HG03196 (cell line): ENCODE measurements around the gene CA10.

Experiments used
- ATAC-seq: cut with Tn5 transposase; IDR thresholded peaks from one replicate; pipeline ENCODE4 v1.9.1; 2021; ENCODE audit not compliant: unreplicated experiment

CA10 gene

DNA sequence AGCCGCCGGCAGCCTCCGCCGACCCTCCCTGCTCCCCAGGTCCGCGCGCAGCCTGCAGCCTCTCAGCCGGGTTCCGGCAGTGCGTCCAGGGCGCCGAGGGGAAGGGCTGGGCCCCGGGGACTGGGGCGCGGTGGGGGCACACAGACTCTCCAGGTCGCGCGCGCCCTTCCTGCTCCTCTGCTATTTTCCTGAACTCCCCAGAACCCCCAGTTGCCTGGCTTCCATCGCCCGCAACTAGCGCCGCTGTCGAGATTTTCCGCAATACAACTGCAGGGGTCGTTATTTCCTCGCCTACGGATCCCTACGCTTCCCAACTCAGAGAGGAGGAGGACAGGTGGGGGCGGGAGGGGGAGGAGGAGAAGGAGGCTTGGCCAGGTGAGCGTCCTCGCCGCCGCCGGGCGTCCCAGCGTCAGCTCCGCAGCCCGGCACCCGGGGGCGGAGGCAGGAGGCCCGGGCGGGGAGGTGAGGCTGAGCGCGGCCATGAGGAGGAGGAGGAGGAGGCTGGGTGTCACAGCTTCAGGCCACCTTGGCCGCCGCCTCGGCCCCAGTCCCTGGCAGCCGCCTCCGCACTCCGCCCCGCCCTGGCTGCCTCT, at the start of gene CA10:
CA10 (minus strand) TSS at position 265 of the 593 bp plus-strand sequence.
- no peak for ATAC-seq

GRCh38 chr17:52207796-52208195, 49.3 kb upstream of the CA10 start:
- ATAC-seq: no peak

- ATAC-seq: no peak
Measured at GRCh38 chr17:52202520-52203080, 44.1 kb upstream of the CA10 start.

DNA sequence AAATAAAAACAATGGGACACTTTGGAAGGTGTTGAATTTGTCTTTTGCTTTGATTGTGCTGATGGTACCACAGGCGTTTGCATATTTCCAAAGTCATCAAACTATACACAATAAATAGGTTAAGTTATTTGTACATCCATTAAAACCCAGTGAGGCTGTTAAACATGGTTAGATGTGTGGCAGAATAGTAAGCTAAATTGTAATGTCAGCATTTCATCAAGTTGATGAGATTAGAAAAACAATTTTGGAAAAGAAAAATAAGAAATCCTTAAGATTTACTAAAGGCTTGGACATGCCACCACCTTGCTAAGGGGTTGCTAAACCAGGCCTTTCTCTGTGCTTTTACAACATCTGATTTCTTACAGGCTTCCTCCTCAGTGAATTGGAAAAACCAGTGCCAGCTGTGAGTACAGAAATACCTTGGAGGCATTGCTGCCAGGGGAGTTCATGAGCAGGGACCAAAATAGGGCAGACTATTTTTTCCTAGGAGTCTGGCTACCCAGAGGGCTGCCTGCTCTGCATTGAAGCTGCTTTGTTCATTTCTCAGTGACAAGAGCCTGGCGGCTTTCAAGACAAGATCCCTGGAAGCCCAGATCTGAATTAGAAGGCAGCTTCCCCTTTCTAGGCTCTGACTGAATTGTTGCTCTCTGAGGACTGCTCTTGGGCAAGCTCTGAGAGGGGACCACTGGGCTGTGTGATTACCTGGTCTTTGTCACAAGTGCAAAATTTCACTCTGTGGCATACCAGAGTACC, 43.4 kb upstream of the CA10 start:
- ATAC-seq: no peak

- no peak for ATAC-seq
Measured at GRCh38 chr17:52191491-52191890, 33.0 kb upstream of the CA10 start.

DNA sequence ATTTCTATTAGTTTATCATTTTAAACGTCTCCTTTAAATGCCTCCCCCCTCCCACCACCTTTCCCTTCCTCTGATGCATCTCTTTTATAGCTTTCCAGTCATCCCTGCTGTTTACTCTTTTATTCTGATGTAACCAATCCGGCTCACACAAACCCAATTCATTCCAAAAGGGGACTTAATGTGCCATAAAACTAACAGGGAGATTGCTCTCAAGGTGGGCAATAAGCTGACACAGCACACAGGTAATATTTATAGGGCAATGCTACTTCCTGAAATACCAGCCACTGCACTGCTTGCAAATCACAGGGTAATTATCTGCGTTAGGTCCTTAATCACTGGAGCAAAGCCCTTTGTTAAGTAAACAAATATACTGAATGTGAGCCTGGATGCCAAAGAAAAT, 23.3 kb upstream of the CA10 start:
- ATAC-seq: no peak

- ATAC-seq: no peak
Measured at GRCh38 chr17:52178012-52178411, 19.5 kb upstream of the CA10 start.

GRCh38 chr17:52170963-52171572, 12.6 kb upstream of the CA10 start:
- no peak for ATAC-seq

- no peak for ATAC-seq
Measured at GRCh38 chr17:52160136-52160567, 1.6 kb upstream of the CA10 start.

GRCh38 chr17:52159246-52160135, 977 bp upstream of the CA10 start:
- no peak for ATAC-seq

DNA sequence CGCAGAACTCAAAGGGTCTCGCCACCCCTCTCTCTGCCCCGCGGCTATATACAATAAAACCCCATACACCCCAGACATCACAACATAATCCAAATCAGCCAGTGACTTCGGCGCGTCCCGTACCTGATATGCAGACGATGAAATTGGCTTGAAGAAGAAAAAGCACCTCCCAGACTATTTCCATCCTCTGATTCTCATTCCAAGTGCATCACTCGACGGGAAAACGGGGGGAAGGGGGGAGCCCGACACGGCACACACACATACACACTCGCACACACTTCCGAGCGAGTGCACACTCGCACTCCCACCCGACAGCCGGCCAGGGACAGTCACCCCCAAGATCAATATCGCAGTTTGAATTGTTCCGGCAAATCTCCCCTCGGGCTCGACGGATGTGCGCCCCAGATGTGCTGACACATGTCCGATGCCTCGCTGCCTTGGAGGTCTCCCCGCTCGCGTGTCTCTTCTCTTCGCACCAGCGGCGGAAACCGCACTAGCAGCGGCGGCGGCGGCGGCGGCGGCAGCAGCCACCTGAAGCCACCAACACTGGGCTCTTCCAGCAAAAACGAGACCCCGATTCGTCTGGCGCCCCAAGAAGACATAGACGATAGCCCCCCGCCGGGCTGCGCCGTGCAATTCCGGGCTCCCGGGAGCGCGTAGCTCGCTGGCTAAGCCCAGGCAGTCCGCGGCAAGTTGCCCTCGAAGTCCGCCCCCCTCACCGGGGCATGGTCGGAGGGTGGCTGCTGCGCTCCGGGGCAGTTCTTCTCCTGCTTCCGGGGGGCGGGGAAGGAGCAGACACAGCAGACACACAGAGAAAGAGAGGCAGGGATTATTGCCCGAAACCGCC, 688 bp downstream of the CA10 start:
- no peak for ATAC-seq

GRCh38 chr17:52156576-52157570, 1.6 kb downstream of the CA10 start:
- ATAC-seq: no peak

- no peak for ATAC-seq
Measured at GRCh38 chr17:52155301-52155700, 3.2 kb downstream of the CA10 start.

DNA sequence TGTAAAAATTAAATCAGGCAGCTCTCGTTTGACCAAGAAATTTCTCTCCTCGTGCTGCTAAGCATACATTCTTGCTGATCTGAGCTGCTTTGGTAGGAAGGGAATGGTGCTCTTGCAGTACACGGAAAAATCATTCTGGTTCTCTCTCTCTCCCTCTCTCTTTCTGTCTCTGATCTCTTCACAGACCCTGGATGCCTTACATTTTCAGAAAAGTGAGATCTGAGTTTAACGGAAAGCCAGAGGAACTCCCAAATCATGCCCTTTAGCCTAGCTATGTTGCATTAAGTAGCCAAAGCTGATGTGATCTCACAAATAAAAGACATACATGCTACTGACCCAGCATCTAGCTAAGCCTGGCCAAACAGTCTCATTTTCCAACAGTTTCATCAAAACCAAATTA, 4.0 kb downstream of the CA10 start:
- ATAC-seq: no peak

GRCh38 chr17:52150935-52151334, 7.6 kb downstream of the CA10 start:
- ATAC-seq: no peak

GRCh38 chr17:52149626-52150025, 8.9 kb downstream of the CA10 start:
- ATAC-seq: no peak

DNA sequence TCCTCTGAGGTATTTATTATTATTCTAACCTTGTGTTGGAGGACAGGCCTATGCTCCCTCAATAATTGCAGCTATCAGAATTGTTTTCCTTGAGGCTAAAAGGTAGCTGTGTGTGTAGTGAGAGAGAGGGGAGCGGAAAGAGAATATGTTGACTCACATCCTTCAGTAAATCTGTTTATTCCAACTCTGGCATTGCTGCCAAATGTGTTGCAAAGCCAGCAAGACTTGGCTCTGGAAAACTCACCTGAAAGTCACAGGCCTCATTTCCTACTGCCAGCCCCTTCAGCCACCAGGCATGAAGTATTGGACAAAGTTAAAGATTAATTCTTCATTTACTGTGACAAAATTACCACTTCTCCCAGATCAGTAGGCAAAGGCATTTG, 9.6 kb downstream of the CA10 start:
- no peak for ATAC-seq

- no peak for ATAC-seq
Measured at GRCh38 chr17:52148288-52148968, 10.1 kb downstream of the CA10 start.
